ENCODE data around the gene INPP4B. TPM values are rescaled to one million over a fixed set of nuclear protein-coding genes. Genes with fewer than 3 reads are reported as not detected.
A peak's percentile ranks its signal among the peaks of the same experiment; 100 is the strongest.

Gene INPP4B
- polyA plus RNA-seq, 1 donor from 2014 or later: 1.2 TPM

DNA sequence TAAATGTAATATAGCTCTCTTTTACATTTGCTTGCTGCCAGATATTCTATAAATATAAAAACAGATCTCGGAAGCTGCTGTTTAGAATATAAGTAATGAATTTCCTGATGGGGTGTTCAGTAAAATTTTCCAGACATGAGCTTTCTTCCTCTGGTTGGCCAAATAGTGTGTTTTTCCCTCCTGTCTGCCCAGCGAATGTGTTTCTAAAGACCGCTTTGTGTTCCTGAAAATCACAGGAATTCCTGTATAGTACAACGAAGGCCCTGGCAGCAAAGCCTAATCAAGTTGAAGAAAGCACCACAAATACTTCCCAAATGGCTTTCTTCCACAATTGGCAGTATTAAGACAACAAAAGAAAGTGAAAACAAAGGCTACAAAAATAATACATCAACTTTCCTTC is 494.1 kb downstream of the INPP4B start:
- Mint-ChIP-seq H3K27ac (no peak overlapping the region), H3K9me3 (no peaks in the 10 kb centered on the region), H3K27me3 (peaks cover 2% of the 10 kb centered on the region), H3K4me3 (no peak overlapping the region), H3K4me1 (peaks cover 0 to 3% (median 0%) of the 10 kb centered on the region in 3 donors), H3K36me3 (no peaks in the 10 kb centered on the region)

DNA sequence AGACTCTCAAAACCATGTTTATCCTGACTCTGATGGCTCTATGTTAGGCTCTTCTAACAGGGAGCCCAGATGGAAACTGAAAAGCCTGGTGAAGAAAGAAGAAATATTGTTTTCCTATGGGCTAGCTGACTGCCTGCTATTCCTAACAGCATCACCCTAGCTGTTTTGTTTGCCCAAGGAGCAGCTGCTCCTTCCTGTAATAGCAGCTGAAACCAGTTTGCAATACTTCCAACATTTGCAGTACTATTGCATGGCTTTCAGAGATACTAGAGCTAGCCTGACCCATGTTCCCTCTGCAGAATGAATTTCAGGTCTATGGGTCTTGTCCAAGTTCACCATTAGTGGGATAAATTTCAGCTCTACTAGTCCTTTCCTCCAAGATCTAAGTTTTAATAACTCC is 495.2 kb downstream of the INPP4B start:
- H3K4me3 Mint-ChIP-seq: no peak overlapping the region

DNA sequence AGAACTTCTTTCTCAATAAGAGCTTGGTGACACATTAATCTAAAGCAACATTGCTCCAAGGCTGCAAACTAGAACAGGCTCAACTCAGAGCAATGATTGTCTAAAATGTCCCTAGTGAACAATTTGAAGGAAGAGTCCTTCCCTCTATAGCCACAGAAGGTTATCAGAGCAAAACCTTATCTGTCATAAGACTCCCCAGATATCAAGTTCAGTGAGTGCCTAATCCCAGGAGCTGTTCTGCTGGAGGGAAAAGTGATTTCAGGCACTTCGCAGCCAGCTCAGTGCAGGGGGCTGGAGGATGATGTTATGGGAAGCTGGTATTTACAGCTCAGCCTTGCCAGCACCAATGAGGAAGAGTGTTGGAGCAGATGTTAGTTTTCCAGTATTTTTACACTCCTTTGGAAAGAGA is 497.5 kb downstream of the INPP4B start:
- H3K4me3 Mint-ChIP-seq: no peak overlapping the region
- H3K27ac Mint-ChIP-seq: no peak overlapping the region
- no peaks in the 10 kb centered on the region for H3K9me3 Mint-ChIP-seq
- no peaks in the 10 kb centered on the region for H3K36me3 Mint-ChIP-seq
- peaks cover 2% of the 10 kb centered on the region for H3K27me3 Mint-ChIP-seq
- H3K4me1 Mint-ChIP-seq: no peaks in the 10 kb centered on the region

More for the DNA sequence above, 495.2 kb downstream of the INPP4B start:
- Mint-ChIP-seq H3K27me3 (peaks cover 2% of the 10 kb centered on the region), H3K36me3 (no peaks in the 10 kb centered on the region), H3K9me3 (no peaks in the 10 kb centered on the region), H3K4me1 (peaks cover 0 to 3% (median 0%) of the 10 kb centered on the region in 3 donors), H3K27ac (peak overlapping the region in 1 of 3 donors; percentile 45)

DNA sequence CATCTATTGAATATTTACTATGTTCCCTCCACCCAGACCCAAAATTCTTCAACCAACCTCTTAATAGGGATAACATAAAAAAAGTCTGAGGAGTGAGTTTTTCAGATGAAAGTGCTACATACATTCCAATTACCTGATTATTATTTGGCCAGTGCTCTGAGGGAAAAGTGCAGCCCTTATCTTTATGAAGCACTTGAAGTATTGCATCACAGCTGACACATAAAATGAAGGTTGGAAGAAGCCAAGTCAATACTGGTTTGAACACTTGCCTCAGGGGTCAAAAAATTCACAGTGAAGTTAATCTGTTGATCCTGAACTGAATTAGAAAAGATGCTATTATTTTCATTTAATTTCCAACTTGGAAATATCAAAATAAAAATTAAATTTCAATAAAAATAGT is 498.9 kb downstream of the INPP4B start:
- Mint-ChIP-seq H3K27ac (no peak overlapping the region), H3K36me3 (no peaks in the 10 kb centered on the region), H3K9me3 (no peaks in the 10 kb centered on the region), H3K4me1 (no peaks in the 10 kb centered on the region), H3K4me3 (no peak overlapping the region), H3K27me3 (peaks cover 2% of the 10 kb centered on the region)

DNA sequence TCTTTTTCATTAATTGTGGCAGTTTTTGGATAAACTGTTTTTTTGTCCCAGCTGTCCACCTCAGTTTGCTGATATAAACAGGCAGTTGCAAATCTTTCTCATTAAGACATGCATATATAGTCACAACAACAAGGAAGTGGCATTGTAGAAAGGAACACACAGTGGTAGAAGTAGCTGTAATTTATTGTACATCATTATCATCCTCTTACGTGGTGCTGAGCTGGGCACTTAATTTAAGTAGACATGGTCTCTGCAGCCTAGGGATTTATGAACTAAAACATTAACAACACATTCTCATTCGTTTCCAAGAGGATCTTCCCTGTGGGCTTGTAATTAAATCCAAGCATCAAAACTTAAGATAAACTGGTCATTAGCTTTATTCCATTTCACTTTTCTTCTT is 500.2 kb downstream of the INPP4B start:
- H3K27ac Mint-ChIP-seq: no peak overlapping the region
- no peak overlapping the region for H3K4me3 Mint-ChIP-seq
- H3K4me1 Mint-ChIP-seq: no peaks in the 10 kb centered on the region
- H3K36me3 Mint-ChIP-seq: no peaks in the 10 kb centered on the region
- no peaks in the 10 kb centered on the region for H3K9me3 Mint-ChIP-seq
- H3K27me3 Mint-ChIP-seq: no peaks in the 10 kb centered on the region

DNA sequence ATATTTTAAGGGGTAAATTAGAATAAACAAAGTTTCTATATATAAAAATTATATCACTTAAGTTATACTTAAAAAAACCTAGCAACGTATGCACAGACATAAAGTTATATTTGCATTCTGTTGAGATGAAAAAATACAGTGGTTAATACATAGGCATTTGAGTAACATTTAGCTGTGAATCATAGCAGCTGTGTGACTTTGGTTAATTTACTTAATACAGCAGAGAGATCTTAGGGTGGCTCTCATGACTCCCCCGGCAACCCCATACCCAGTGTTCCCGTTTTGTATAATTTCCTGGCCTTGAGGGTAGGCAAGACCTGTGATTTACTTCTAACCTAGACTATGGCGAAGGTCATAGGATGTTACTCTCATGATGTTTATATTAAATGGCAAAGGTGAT is 504.8 kb downstream of the INPP4B start:
- Mint-ChIP-seq H3K4me1 (no peaks in the 10 kb centered on the region), H3K27me3 (no peaks in the 10 kb centered on the region), H3K27ac (no peak overlapping the region), H3K36me3 (no peaks in the 10 kb centered on the region), H3K9me3 (no peaks in the 10 kb centered on the region), H3K4me3 (no peak overlapping the region)

DNA sequence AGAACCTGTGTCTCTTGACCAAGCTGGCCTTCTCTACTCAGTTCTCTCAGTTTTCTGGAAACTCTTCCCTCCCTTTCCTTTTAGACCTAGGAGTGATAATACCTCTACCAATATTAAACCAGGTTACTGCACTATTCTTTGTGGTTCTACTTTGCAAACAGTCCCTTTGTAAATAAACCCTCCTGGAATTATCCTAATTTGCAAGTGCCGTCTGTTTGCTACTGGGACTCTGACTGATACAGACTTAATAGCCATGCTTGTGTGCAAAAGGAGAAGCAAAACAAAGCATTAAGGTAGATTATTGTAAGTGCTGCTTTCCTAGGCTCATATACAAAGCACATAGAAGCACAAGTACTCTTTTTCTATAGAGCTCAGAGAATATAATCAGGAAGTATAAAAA is 507.0 kb downstream of the INPP4B start:
- H3K4me3 Mint-ChIP-seq: no peak overlapping the region
- H3K4me1 Mint-ChIP-seq: peaks cover 0 to 2% (median 0%) of the 10 kb centered on the region in 3 donors
- H3K9me3 Mint-ChIP-seq: no peaks in the 10 kb centered on the region
- H3K27me3 Mint-ChIP-seq: no peaks in the 10 kb centered on the region
- no peak overlapping the region for H3K27ac Mint-ChIP-seq
- H3K36me3 Mint-ChIP-seq: no peaks in the 10 kb centered on the region

DNA sequence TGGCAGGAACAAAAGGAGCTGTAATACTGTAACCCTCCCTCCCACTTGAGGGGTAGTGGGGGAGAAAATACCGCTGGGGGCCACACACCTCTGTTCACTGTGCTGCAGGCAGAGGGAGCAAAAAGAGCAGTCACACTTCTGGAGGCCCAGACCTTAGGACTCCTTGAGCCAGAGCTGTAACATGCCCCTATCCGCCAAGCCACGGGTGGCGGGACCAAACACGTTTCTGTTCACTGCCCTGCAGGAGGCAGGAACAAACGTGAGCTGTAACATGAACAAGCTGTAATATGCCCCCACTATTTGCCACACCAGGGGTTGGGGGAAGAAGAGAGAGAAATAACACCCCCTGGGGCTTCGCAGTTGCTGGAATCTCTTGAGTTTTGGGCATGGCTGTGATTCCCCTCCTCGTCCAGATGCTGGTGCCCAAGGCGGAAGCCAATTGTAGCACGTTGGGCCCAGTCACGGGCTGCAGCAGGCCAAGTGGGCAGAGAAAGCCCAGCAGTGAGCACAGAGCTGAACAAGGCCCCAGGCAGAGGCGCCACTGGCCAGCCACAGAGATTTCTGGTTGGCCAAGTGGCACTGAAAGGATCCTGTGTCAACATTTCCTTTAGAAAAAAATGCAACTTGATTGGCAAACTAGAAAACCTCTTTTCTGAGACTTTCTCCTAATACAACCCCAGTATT is 509.7 kb downstream of the INPP4B start:
- Mint-ChIP-seq H3K4me3 (no peak overlapping the region), H3K27me3 (no peaks in the 10 kb centered on the region), H3K36me3 (no peaks in the 10 kb centered on the region), H3K9me3 (no peaks in the 10 kb centered on the region), H3K27ac (no peak overlapping the region), H3K4me1 (peaks cover 0 to 2% (median 0%) of the 10 kb centered on the region in 3 donors)

DNA sequence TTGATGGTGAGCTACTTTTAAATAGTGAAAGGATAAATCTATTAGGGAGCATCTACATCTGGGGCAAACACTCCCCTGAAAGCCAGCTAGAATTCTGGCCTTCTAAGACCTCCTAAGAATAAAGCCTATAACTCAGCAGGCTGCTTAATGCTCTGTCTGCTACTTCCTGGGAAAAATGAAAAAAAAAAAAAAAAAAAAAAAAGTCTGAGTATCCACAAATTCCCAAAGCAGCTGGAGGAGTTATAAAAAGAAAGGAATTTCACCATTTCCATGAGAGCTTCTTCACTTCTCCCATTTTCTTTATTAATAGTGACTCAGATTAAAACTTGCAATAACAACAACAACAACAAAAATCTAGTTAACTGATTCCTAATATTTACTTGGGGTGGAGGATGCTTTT is 511.2 kb downstream of the INPP4B start:
- H3K36me3 Mint-ChIP-seq: no peaks in the 10 kb centered on the region
- no peak overlapping the region for H3K27ac Mint-ChIP-seq
- peaks cover 0 to 2% (median 0%) of the 10 kb centered on the region in 3 donors for H3K4me1 Mint-ChIP-seq
- no peak overlapping the region for H3K4me3 Mint-ChIP-seq
- H3K9me3 Mint-ChIP-seq: no peaks in the 10 kb centered on the region
- H3K27me3 Mint-ChIP-seq: no peaks in the 10 kb centered on the region

DNA sequence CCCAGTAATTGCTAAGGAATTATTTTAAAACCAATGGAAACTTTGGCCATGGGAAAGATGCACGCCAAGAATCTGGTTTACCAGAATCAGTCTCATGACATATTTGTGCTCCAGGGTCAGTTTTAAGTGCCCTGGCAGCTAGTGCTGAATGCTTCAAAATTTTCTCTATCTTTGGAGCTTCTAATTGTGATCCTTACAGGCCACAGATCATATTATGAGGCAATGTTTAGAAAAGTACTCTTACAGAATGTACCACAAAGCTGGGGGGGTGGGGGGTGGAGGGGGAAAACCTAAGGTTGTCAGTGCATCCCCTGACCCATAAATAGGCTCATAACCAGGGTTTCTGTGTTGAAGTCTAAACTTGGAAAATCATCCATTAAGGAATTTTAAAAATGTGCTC is 514.5 kb downstream of the INPP4B start:
- Mint-ChIP-seq H3K36me3 (no peaks in the 10 kb centered on the region), H3K27me3 (no peaks in the 10 kb centered on the region), H3K27ac (no peak overlapping the region), H3K4me1 (peaks cover 0 to 2% (median 0%) of the 10 kb centered on the region in 3 donors), H3K4me3 (no peak overlapping the region), H3K9me3 (no peaks in the 10 kb centered on the region)

DNA sequence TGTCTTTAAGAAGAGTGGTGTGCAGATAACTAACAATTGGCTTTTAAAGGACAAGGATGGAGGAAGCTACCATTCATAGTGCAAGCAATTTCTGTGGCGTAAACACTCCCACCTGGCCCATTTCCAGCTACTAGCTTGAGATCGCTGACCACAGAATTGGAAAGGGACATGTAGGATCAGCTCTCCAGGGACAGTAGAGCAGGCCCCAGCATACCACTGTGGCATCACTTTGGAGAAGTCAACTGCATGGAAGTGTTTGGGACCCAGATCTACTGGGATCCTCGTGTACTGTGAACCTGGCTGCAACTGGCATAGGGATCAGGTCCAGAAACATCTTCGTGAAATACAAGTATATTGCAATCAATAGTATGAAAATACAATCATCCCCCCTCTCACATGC is 515.0 kb downstream of the INPP4B start:
- Mint-ChIP-seq H3K9me3 (no peaks in the 10 kb centered on the region), H3K4me3 (no peak overlapping the region), H3K27me3 (peaks cover 2% of the 10 kb centered on the region), H3K4me1 (peaks cover 0 to 2% (median 0%) of the 10 kb centered on the region in 3 donors), H3K36me3 (no peaks in the 10 kb centered on the region), H3K27ac (no peak overlapping the region)

DNA sequence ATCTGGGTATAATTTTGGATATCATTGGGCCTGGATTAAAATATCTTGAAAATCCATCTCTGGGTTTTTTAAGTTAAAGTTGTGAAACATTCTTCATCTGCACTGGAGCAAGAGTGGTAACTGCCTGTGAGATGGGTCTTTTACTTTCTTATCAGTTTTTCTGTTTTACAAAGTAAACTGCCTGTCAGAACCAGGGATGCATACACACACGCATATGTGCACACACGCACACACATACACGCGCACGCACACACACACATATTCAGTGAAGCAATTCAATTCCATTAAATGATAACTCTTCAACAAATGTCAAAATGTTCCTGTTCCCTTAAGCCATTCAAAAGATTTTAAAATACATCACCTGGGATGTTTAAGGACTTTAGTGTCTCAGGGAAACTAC is 515.8 kb downstream of the INPP4B start:
- peaks cover 2% of the 10 kb centered on the region for H3K27me3 Mint-ChIP-seq
- no peak overlapping the region for H3K4me3 Mint-ChIP-seq
- H3K9me3 Mint-ChIP-seq: no peaks in the 10 kb centered on the region
- no peaks in the 10 kb centered on the region for H3K36me3 Mint-ChIP-seq
- peaks cover 0 to 2% (median 0%) of the 10 kb centered on the region in 3 donors for H3K4me1 Mint-ChIP-seq
- H3K27ac Mint-ChIP-seq: no peak overlapping the region

DNA sequence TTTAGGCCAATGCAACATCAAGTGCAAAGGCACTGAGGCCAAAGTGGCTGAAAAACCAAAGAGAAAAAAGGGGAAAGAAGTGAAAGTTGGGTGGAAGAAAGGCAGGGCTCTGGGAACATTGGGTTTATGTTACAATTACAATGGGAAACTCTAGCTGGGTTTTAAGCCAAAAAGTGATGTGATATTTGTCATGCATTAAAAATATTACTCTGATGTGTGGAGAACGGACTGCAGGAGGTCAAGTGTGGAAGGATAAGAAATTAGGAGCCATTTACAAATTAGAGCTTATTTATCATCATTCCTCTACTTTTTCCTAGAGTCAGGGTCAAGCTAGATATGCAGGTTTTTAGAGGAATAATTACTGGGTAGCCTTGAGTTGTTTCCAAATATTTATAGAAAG is 516.8 kb downstream of the INPP4B start:
- no peaks in the 10 kb centered on the region for H3K9me3 Mint-ChIP-seq
- peaks cover 2% of the 10 kb centered on the region for H3K27me3 Mint-ChIP-seq
- no peaks in the 10 kb centered on the region for H3K4me1 Mint-ChIP-seq
- no peak overlapping the region for H3K27ac Mint-ChIP-seq
- no peak overlapping the region for H3K4me3 Mint-ChIP-seq
- no peaks in the 10 kb centered on the region for H3K36me3 Mint-ChIP-seq

DNA sequence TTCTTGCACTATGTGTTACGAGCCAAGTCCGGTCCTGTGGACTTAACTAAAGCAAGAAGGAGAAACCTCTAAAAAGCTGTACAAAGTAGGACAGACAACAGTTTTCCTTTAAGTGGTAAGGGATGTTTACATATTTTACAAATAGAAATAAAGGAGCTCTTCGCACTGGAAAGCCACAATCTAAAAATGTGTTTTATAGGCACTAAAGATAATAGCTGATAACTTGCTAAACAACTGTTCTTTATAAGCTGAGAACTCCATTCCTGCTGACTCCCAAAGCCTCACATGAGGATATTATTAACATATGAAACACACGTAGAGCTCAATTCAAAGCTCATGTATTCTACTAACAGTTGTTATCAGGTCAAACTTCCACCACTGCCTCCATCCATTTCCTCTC is 519.9 kb downstream of the INPP4B start:
- Mint-ChIP-seq H3K4me3 (no peak overlapping the region), H3K36me3 (peaks cover 1% of the 10 kb centered on the region), H3K27ac (no peak overlapping the region), H3K4me1 (no peaks in the 10 kb centered on the region), H3K27me3 (peaks cover 2% of the 10 kb centered on the region), H3K9me3 (peaks cover 0 to 3% (median 0%) of the 10 kb centered on the region in 3 donors)

DNA sequence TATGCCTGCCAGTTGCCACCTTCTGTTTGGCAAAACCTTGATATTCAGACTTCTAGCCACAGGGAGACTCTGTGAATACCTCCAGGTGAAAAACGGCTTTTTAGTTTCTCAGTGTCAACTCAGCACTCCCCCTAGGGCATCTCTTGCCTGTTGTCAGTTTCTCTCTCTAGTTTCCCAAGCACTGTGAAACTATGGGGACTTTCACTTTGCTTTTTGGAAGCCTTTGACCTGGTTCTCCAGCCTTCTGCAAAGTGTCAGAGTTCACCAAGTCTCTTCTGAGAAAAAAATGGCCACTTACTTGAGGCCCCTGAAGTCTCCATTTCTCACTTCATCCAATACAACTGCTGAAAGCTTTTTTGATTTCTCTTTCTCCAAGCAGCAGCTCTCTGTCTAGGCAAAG is 521.5 kb downstream of the INPP4B start:
- Mint-ChIP-seq H3K27ac (no peak overlapping the region), H3K36me3 (peaks cover 1% of the 10 kb centered on the region), H3K4me3 (no peak overlapping the region), H3K4me1 (no peaks in the 10 kb centered on the region), H3K9me3 (peaks cover 0 to 4% (median 0%) of the 10 kb centered on the region in 3 donors), H3K27me3 (peaks cover 2% of the 10 kb centered on the region)

DNA sequence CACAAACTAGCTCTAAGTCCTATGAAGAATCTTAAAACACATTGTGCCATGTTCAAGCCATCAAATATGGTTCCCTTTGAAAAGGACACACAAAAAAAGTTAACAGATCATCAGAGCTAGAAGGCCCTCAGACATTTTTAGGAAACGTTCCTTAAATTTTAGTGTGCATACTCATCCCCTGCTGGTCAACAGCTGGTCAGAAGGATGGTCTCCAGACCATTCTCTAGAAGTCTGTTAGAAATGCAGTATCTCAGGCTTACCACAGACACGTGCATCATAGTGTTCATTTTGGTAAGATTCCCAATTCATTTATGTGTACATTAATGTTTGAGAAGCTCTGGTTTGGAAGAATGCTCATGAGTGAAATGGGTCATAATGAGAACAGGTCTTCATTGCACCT is 523.1 kb downstream of the INPP4B start:
- Mint-ChIP-seq H3K27ac (no peak overlapping the region), H3K27me3 (peaks cover 2% of the 10 kb centered on the region), H3K4me3 (no peak overlapping the region), H3K36me3 (peaks cover 1% of the 10 kb centered on the region), H3K4me1 (no peaks in the 10 kb centered on the region), H3K9me3 (peaks cover 0 to 4% (median 3%) of the 10 kb centered on the region in 3 donors)

All from IgD-negative memory B cell (primary cell).